Gastroesophageal sphincter (tissue), 4 donors: ENCODE results near the gene NCOA3. TPM values are rescaled to one million over a fixed set of nuclear protein-coding genes. Genes with fewer than 3 reads are reported as not detected.

Experiments
- ATAC-seq: fragments of 150-250 bp; one replicate; pipeline ENCODE4 v1.9.1; 2016; ENCODE audit warnings: mild to moderate bottlenecking, moderate library complexity
- H3K27ac ChIP-seq, 4 donors: fragments of 200-600 bp; sonication (generic) in 3 of 4; 1 replicate in 3 of 4; 2 replicates in 1 of 4; pipeline ENCODE4 v1.5.1; 2016 to 2019
- H3K27me3 ChIP-seq: fragments of 200-600 bp; sonication (generic); one replicate; pipeline ENCODE4 v1.5.1; 2019
- H3K36me3 ChIP-seq, 2 donors: fragments of 200-600 bp; sonication (generic); one replicate each; pipeline ENCODE4 v1.5.1; 2019; ENCODE audit warnings: control low read depth in 1 of 2
- H3K4me1 ChIP-seq, 3 donors: fragments of 200-600 bp; sonication (generic); 1 replicate in 2 of 3; 2 replicates in 1 of 3; pipeline ENCODE4 v1.5.1; 2016 to 2019; ENCODE audit warnings: control low read depth in 2 of 3
- H3K4me3 ChIP-seq, 2 donors: fragments of 200-600 bp; sonication (generic); one replicate each; pipeline ENCODE4 v1.5.1; 2019; ENCODE audit warnings: mild to moderate bottlenecking in 1 of 2, moderate library complexity in 1 of 2
- H3K9me3 ChIP-seq, 3 donors: fragments of 200-600 bp; sonication (generic); one replicate each; pipeline ENCODE4 v1.5.1; 2017 to 2019; ENCODE audit warnings: control low read depth in 2 of 3
- EP300 ChIP-seq: sonication (generic); formaldehyde crosslinking; IDR thresholded peaks from one replicate; pipeline ENCODE4 v1.6.1; 2017; ENCODE audit warnings: antibody characterized with exemption, mild to moderate bottlenecking
- POLR2A ChIP-seq, 2 donors: fragments of 450-650 bp; IDR thresholded peaks; one replicate each; pipeline ENCODE4 v1.6.1; 2017; ENCODE audit warnings: antibody characterized with exemption in 2 of 2, mild to moderate bottlenecking in 2 of 2, moderate library complexity in 1 of 2
- POLR2AphosphoS5 ChIP-seq: sonication (generic); formaldehyde crosslinking; IDR thresholded peaks from one replicate; pipeline ENCODE4 v1.6.1; 2017; ENCODE audit warnings: antibody characterized with exemption
- WGBS, 2 donors: methylation state at CpG; one replicate each; pipeline ENCODE4 v1.1.5; 2018; ENCODE audit warnings: low coverage in 1 of 2; 5-methylcytosine and 5-hydroxymethylcytosine counted together
- total RNA-seq, 4 donors: library from RNA; depleted of rRNA; stranded (reverse); fragments of >200 nt; gene quantifications; one replicate each; pipeline ENCODE4 v1.1.0, GENCODE V29; 2016
- TF ChIP-seq, protein P1 (sequence below), 4 experiments: fragments of 200-600 bp in 2 of 4; fragments of 450-650 bp in 2 of 4; sonication (generic) in 1 of 4; IDR thresholded peaks; one replicate each; pipeline ENCODE4 v1.5.1; 2017 to 2019; ENCODE audit warnings: antibody characterized with exemption in 4 of 4, mild to moderate bottlenecking in 2 of 4, moderate library complexity in 2 of 4

Gene NCOA3
- total RNA-seq, 4 donors from 2014 or later, result 28.8 to 44.5 (median 37.6) TPM

GRCh38 chr20:47694021-47694818 lies 192.5 kb downstream of the NCOA3 start:
- TF ChIP-seq POLR2A (IDR thresholded peaks at IDR 0.05), result no peak
- no peak for TF ChIP-seq EP300
- TF ChIP-seq, protein P1, sequence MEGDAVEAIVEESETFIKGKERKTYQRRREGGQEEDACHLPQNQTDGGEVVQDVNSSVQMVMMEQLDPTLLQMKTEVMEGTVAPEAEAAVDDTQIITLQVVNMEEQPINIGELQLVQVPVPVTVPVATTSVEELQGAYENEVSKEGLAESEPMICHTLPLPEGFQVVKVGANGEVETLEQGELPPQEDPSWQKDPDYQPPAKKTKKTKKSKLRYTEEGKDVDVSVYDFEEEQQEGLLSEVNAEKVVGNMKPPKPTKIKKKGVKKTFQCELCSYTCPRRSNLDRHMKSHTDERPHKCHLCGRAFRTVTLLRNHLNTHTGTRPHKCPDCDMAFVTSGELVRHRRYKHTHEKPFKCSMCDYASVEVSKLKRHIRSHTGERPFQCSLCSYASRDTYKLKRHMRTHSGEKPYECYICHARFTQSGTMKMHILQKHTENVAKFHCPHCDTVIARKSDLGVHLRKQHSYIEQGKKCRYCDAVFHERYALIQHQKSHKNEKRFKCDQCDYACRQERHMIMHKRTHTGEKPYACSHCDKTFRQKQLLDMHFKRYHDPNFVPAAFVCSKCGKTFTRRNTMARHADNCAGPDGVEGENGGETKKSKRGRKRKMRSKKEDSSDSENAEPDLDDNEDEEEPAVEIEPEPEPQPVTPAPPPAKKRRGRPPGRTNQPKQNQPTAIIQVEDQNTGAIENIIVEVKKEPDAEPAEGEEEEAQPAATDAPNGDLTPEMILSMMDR (IDR thresholded peaks at IDR 0.05), result no peak
- TF ChIP-seq POLR2AphosphoS5, result no peak
- no peaks in the 10 kb centered on the region for H3K27me3 ChIP-seq
- no peak overlapping the region for H3K27ac ChIP-seq
- peaks cover 0 to 20% (median 0%) of the 10 kb centered on the region in 3 donors for H3K9me3 ChIP-seq
- no peak overlapping the region for H3K4me3 ChIP-seq
- peaks cover 0 to 11% (median 0%) of the 10 kb centered on the region in 3 donors for H3K4me1 ChIP-seq
- peaks cover 0 to 21% of the 10 kb centered on the region in 2 donors for H3K36me3 ChIP-seq
- no peak for ATAC-seq
- 100% methylated on average over 2 of the region's 21 CpGs; no CpG with 5 or more reads in 1 of the 2 donors for WGBS, 2 donors

DNA sequence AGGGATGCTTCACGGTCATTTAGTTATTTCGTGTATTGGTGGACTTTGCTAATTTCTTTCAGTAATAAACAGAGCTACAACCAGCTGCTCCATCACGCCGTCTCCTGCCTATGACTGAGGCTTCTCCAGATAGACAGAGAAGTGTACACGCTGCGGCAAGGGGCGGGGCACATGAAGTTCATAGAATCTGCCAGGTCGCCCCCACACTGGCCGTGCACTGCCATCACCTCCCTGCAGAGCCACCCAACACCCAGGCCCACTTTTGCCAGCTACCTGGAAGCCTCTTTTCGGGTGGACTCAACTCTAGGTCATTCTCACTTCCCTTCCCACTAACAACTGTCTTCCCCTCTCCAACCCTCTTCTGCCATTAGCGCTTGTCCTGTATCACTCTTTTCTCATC lies 195.2 kb downstream of the NCOA3 start:
- 96 to 100% methylated on average over 1 to 11 of the region's 11 CpGs for WGBS, 2 donors
- H3K9me3 ChIP-seq, result peaks cover 0 to 10% (median 0%) of the 10 kb centered on the region in 3 donors
- ATAC-seq, result no peak

GRCh38 chr20:47698142-47698541 lies 196.5 kb downstream of the NCOA3 start:
- H3K27ac ChIP-seq, result no peak overlapping the region
- no peak overlapping the region for H3K4me3 ChIP-seq
- no peak for TF ChIP-seq EP300
- TF ChIP-seq, protein P1 (IDR thresholded peaks at IDR 0.05), result no peak
- TF ChIP-seq POLR2A (IDR thresholded peaks at IDR 0.05), result no peak
- no peak for TF ChIP-seq POLR2AphosphoS5
- H3K36me3 ChIP-seq, result peaks cover 0 to 32% of the 10 kb centered on the region in 2 donors
- H3K27me3 ChIP-seq, result no peaks in the 10 kb centered on the region
- no peaks in the 10 kb centered on the region for H3K9me3 ChIP-seq
- ATAC-seq, result no peak
- 74 to 85% methylated on average over 2 to 4 of the region's 6 CpGs for WGBS, 2 donors
- peaks cover 0 to 11% (median 0%) of the 10 kb centered on the region in 3 donors for H3K4me1 ChIP-seq

More for the DNA sequence above, 195.2 kb downstream of the NCOA3 start:
- TF ChIP-seq POLR2AphosphoS5, result no peak
- no peak for TF ChIP-seq EP300
- TF ChIP-seq, protein P1 (IDR thresholded peaks at IDR 0.05), result no peak
- TF ChIP-seq POLR2A (IDR thresholded peaks at IDR 0.05), result no peak
- Histone ChIP-seq H3K4me1 (peaks cover 0 to 11% (median 0%) of the 10 kb centered on the region in 3 donors), H3K27me3 (no peaks in the 10 kb centered on the region), H3K27ac (no peak overlapping the region), H3K4me3 (no peak overlapping the region), H3K36me3 (peaks cover 0 to 27% of the 10 kb centered on the region in 2 donors)

DNA sequence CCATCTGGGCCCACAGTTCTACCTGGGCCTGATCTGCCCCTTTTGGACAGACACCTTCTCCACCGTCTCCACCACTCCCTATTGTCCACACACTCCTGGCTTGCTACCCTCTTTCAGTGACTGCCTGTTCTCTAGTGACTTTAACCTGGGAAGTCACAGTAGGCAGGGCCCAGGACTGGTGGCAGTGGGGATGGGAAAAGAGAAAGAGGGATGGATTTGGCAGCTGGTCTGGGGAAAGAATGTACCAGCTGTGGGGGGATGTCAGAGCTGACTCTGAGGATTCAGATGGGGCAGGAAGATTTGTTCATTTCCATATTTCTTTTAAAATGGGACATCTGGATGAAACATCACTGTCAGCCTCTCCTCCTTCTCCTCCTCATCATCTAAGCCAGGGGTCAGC lies 198.1 kb downstream of the NCOA3 start:
- peaks cover 0 to 32% of the 10 kb centered on the region in 2 donors for H3K36me3 ChIP-seq
- WGBS, 2 donors, result no CpG with 5 or more reads among the region's 1 CpG
- H3K4me3 ChIP-seq, result no peak overlapping the region
- no peak overlapping the region for H3K27ac ChIP-seq
- TF ChIP-seq, protein P1 (IDR thresholded peaks at IDR 0.05), result no peak
- TF ChIP-seq EP300 (no peak), POLR2A (IDR thresholded peaks at IDR 0.05) (no peak), POLR2AphosphoS5 (no peak)
- no peak for ATAC-seq
- H3K27me3 ChIP-seq, result no peaks in the 10 kb centered on the region
- H3K9me3 ChIP-seq, result no peaks in the 10 kb centered on the region
- peaks cover 0 to 17% (median 8%) of the 10 kb centered on the region in 3 donors for H3K4me1 ChIP-seq

- H3K27ac ChIP-seq, result no peak overlapping the region
- no peak overlapping the region for H3K4me3 ChIP-seq
- no peaks in the 10 kb centered on the region for H3K27me3 ChIP-seq
- TF ChIP-seq, protein P1 (IDR thresholded peaks at IDR 0.05), result no peak
- TF ChIP-seq POLR2AphosphoS5, result no peak
- no peak for TF ChIP-seq POLR2A (IDR thresholded peaks at IDR 0.05)
- no peak for TF ChIP-seq EP300
- H3K9me3 ChIP-seq, result no peaks in the 10 kb centered on the region
- H3K4me1 ChIP-seq, result peaks cover 0 to 18% (median 12%) of the 10 kb centered on the region in 3 donors
- peaks cover 0 to 32% of the 10 kb centered on the region in 2 donors for H3K36me3 ChIP-seq
- 65 to 79% methylated on average over 5 to 6 of the region's 7 CpGs for WGBS, 2 donors
- ATAC-seq, result no peak
Measured at GRCh38 chr20:47700327-47700726, 198.6 kb downstream of the NCOA3 start.
